SK-N-MC (cell line): ENCODE data around the gene CTLA4.

Experiments
- EZH2 ChIP-seq: fragments of 200-600 bp; sonication (generic); IDR thresholded peaks from one replicate; pipeline ENCODE4 v1.6.1; 2017; ENCODE audit warnings: antibody characterized with exemption
- FOXP2 ChIP-seq: optimal IDR thresholded peaks from 2 replicates; pipeline ENCODE3; 2011; ENCODE audit warnings: mild to moderate bottlenecking, moderate library complexity; ENCODE audit not compliant: insufficient read depth; ENCODE audit errors: extremely low read length, control extremely low read depth
- POLR2AphosphoS5 ChIP-seq: IDR thresholded peaks from 2 replicates; pipeline ENCODE4 v1.6.1; 2012; ENCODE audit warnings: mild to moderate bottlenecking, low read depth, low read length, borderline replicate concordance

- no peak for TF ChIP-seq EZH2
- no peak for TF ChIP-seq POLR2AphosphoS5
- TF ChIP-seq FOXP2: no peak
Measured at GRCh38 chr2:203818656-203819055, 48.9 kb upstream of the CTLA4 start.
